Smooth muscle cell (in vitro differentiated cells): ENCODE measurements around the gene LPCAT1. TPM values are rescaled to one million over a fixed set of nuclear protein-coding genes. Genes with fewer than 3 reads are reported as not detected.

Experiments
- DNase-seq: peaks from one replicate; lab custom pipeline; 2025; ENCODE audit not compliant: unreplicated experiment; lab: John Stamatoyannopoulos, UW
- H2AFZ ChIP-seq: fragments of 200-600 bp; sonication (generic); 2 replicates; pipeline ENCODE4 v1.6.0; 2016; ENCODE audit warnings: antibody characterized with exemption, low read depth, mild to moderate bottlenecking
- H3F3A ChIP-seq: fragments of 200-600 bp; sonication (generic); 2 replicates; pipeline ENCODE4 v1.6.0; 2017; ENCODE audit warnings: antibody characterized with exemption, low read depth
- H3K27ac ChIP-seq: fragments of 200-600 bp; sonication (generic); 2 replicates; pipeline ENCODE4 v1.5.1; 2016; ENCODE audit warnings: low read depth, mild to moderate bottlenecking
- H3K27me3 ChIP-seq: fragments of 200-600 bp; sonication (generic); 2 replicates; pipeline ENCODE4 v1.6.1; 2016; ENCODE audit warnings: low read depth, mild to moderate bottlenecking
- H3K36me3 ChIP-seq: fragments of 200-600 bp; sonication (generic); 2 replicates; pipeline ENCODE4 v1.5.1; 2016; ENCODE audit warnings: low read depth
- H3K4me1 ChIP-seq: fragments of 200-600 bp; sonication (generic); 2 replicates; pipeline ENCODE4 v1.5.1; 2016; ENCODE audit warnings: low read depth
- H3K4me2 ChIP-seq: fragments of 200-600 bp; sonication (generic); 2 replicates; pipeline ENCODE4 v1.6.0; 2016; ENCODE audit warnings: mild to moderate bottlenecking
- H3K4me3 ChIP-seq: fragments of 200-600 bp; sonication (generic); 2 replicates; pipeline ENCODE4 v1.5.1; 2016; ENCODE audit warnings: mild to moderate bottlenecking
- H3K79me2 ChIP-seq: fragments of 200-600 bp; sonication (generic); 2 replicates; pipeline ENCODE4 v1.6.0; 2016; ENCODE audit warnings: low read depth, mild to moderate bottlenecking
- H3K9ac ChIP-seq: fragments of 200-600 bp; sonication (generic); 2 replicates; pipeline ENCODE4 v1.6.0; 2016; ENCODE audit warnings: low read depth
- H3K9me3 ChIP-seq: fragments of 200-600 bp; sonication (generic); replicated peaks from 2 replicates; pipeline ENCODE4 v1.5.1; 2016; ENCODE audit warnings: low read depth
- H4K20me1 ChIP-seq: fragments of 200-600 bp; sonication (generic); 2 replicates; pipeline ENCODE4 v1.6.0; 2016; ENCODE audit warnings: low read depth
- whole genome bisulfite sequencing: methylation state at CpG from one replicate; pipeline ENCODE4 v1.1.7; 2016; ENCODE audit warnings: low lambda C conversion rate; 5-methylcytosine and 5-hydroxymethylcytosine counted together
- polyA plus RNA-seq: library from polyadenylated mRNA; unstranded; fragments of >200 nt; fragmentation: Nextera tagmentation; extraction: Ambion mirVana; gene quantifications from 2 replicates; pipeline ENCODE4 v1.2.1, GENCODE V29; 2016
- total RNA-seq: library from RNA; depleted of rRNA; stranded (reverse); fragments of >200 nt; gene quantifications from 2 replicates; pipeline ENCODE4 v1.2.3, GENCODE V29; 2014
- TF ChIP-seq, protein P1 (sequence below): fragments of 200-600 bp; sonication (generic); IDR thresholded peaks from 2 replicates; pipeline ENCODE4 v1.5.1; 2017; ENCODE audit warnings: borderline replicate concordance, mild to moderate bottlenecking, antibody characterized with exemption; ENCODE audit not compliant: insufficient read depth, poor library complexity, severe bottlenecking

The LPCAT1 gene
- total and polyA plus RNA-seq, 2 experiments from 2014 or later, result 42.7 to 50.1 TPM

DNA sequence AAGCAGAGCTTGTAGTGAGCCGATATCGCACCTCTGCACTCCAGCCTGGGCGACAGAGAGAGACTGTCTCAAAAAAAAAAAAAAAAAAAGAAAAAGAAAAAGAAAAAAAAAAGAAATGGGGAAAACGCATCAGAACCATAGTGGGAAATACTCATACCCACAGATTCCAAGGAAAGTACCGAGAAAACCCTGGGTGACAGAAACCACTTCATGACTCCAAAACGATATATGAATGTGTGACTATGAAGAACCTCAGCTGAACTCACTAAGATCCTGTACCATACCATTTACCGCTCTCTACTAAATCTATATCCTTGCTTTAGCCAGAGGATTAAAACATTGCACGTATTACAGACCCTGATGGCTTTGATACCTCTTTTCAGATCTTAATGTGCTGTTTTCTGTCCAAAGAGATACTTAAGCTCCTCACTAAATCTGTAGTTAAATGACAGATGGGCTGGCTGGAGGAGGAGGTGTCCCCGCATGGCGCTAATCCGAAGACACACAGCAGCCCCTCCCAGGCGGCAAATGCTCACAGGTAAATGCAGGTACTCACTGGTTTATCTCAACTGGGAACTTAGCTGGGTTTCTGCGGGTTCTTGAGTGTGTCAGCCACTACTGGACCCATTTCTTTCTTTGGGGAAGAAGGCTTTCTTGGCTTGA is 2.8 kb downstream of the LPCAT1 start:
- TF ChIP-seq, protein P1, sequence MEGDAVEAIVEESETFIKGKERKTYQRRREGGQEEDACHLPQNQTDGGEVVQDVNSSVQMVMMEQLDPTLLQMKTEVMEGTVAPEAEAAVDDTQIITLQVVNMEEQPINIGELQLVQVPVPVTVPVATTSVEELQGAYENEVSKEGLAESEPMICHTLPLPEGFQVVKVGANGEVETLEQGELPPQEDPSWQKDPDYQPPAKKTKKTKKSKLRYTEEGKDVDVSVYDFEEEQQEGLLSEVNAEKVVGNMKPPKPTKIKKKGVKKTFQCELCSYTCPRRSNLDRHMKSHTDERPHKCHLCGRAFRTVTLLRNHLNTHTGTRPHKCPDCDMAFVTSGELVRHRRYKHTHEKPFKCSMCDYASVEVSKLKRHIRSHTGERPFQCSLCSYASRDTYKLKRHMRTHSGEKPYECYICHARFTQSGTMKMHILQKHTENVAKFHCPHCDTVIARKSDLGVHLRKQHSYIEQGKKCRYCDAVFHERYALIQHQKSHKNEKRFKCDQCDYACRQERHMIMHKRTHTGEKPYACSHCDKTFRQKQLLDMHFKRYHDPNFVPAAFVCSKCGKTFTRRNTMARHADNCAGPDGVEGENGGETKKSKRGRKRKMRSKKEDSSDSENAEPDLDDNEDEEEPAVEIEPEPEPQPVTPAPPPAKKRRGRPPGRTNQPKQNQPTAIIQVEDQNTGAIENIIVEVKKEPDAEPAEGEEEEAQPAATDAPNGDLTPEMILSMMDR, result no peak
- DNase-seq, result no peak
- Histone ChIP-seq H3K4me2 (peak overlapping the region; percentile 98), H3K27me3 (no peaks in the 10 kb centered on the region), H3K9ac (no peak overlapping the region), H3F3A (peaks cover 14% of the 10 kb centered on the region), H3K4me1 (peaks cover 31% of the 10 kb centered on the region), H3K9me3 (no peaks in the 10 kb centered on the region), H4K20me1 (peaks cover 72% of the 10 kb centered on the region), H3K27ac (peak overlapping the region; percentile 88), H3K4me3 (no peak overlapping the region), H3K79me2 (peaks cover 63% of the 10 kb centered on the region), H3K36me3 (no peaks in the 10 kb centered on the region), H2AFZ (no peak overlapping the region)
- WGBS, result 94% methylated on average over 13 of the region's 13 CpGs

DNA sequence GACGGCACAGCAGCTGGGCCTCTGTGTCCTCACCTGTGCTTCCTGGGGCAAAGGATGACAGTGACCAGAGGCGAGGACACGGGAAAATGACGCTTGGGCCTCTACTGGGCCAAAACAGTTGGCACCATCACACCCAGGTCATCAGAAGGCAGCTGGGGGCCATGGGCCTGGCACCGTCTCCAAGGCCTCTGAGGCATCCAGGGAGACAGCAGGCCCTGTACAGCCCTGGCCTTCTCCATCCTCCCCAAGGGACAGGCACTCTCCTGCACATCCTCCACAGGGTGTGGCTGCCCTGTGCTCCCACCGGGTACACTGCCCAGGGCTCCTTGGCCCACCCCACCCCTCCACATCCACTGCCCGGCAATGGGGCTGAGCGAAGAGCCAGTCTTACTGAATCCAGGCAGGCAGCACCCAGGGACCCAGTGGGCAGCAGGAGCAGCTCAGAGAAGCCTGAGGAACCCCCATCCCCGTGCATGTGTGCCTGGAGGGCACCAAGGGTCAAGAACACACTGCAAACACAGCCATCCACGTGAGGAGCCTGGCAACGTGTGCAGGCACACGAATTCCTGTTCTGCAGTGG is 4.0 kb downstream of the LPCAT1 start:
- Histone ChIP-seq H3K79me2 (peaks cover 75% of the 10 kb centered on the region), H3K4me1 (peaks cover 43% of the 10 kb centered on the region), H3K4me2 (no peak overlapping the region), H3K27me3 (no peaks in the 10 kb centered on the region), H3K27ac (no peak overlapping the region), H3K36me3 (no peaks in the 10 kb centered on the region), H2AFZ (no peak overlapping the region), H4K20me1 (peaks cover 84% of the 10 kb centered on the region), H3K4me3 (no peak overlapping the region), H3F3A (peaks cover 14% of the 10 kb centered on the region), H3K9ac (no peak overlapping the region), H3K9me3 (no peaks in the 10 kb centered on the region)
- 96% methylated on average over 12 of the region's 12 CpGs for WGBS
- DNase-seq, result no peak
- TF ChIP-seq, protein P1, result no peak

- H3K4me1 ChIP-seq, result peaks cover 46% of the 10 kb centered on the region
- peak overlapping the region; percentile 99 for H3K27ac ChIP-seq
- WGBS, result 88% methylated on average over 20 of the region's 20 CpGs
- no peaks in the 10 kb centered on the region for H3K27me3 ChIP-seq
- H3F3A ChIP-seq, result peaks cover 14% of the 10 kb centered on the region
- H4K20me1 ChIP-seq, result peaks cover 99% of the 10 kb centered on the region
- TF ChIP-seq, protein P1, result no peak
- H3K79me2 ChIP-seq, result peaks cover 90% of the 10 kb centered on the region
- H3K4me3 ChIP-seq, result no peak overlapping the region
- H3K9me3 ChIP-seq, result no peaks in the 10 kb centered on the region
- no peak overlapping the region for H3K4me2 ChIP-seq
- no peak for DNase-seq
- peak overlapping the region; percentile 95 for H3K9ac ChIP-seq
- no peak overlapping the region for H2AFZ ChIP-seq
- H3K36me3 ChIP-seq, result no peaks in the 10 kb centered on the region
Measured at GRCh38 chr5:1517838-1518237, 5.9 kb downstream of the LPCAT1 start.
